Endothelial cell of hepatic sinusoid (primary cell): ENCODE measurements around the gene NEO1.
"Not testable (repeated sequence)": the region's sequence is repeated elsewhere in the genome, so short reads cannot be mapped to it uniquely, and the experiment has no call there.

ENCODE experiments used
- in situ Hi-C: cut with HindIII; loops from 2 replicates; pipeline ENCODE4 v1.10.0; 2017; ENCODE audit warnings: low sequenced_read_pairs

NEO1 gene

GRCh38 chr15:73296609-73297353 lies 244.5 kb downstream of the NEO1 start:
- in situ Hi-C loops = no loop called here

GRCh38 chr15:73298522-73299245 lies 246.4 kb downstream of the NEO1 start:
- in situ Hi-C loops = no loop called here

- in situ Hi-C loops = not testable (repeated sequence)
These were observed 248.0 kb downstream of the NEO1 start for GRCh38 chr15:73300286-73300685.

GRCh38 chr15:73303636-73304035 lies 251.4 kb downstream of the NEO1 start:
- in situ Hi-C loops = no loop called here

- in situ Hi-C loops = no loop called here
These were observed 253.3 kb downstream of the NEO1 start for GRCh38 chr15:73305331-73306211.

GRCh38 chr15:73308305-73308704 lies 256.0 kb downstream of the NEO1 start:
- in situ Hi-C loops = no loop called here

- in situ Hi-C loops = no loop called here
These were observed 261.6 kb downstream of the NEO1 start for GRCh38 chr15:73313861-73314260.

GRCh38 chr15:73317651-73318462 lies 265.6 kb downstream of the NEO1 start:
- in situ Hi-C loops = loop anchor here (5.0 kb wide), 1 partner anchor 44 kb away; no protein-coding TSS in a partner anchor

- in situ Hi-C loops = loop anchor here (5.0 kb wide), 1 partner anchor 44 kb away; no protein-coding TSS in a partner anchor
These were observed 266.4 kb downstream of the NEO1 start for GRCh38 chr15:73318463-73319351.

GRCh38 chr15:73319460-73320245 lies 267.4 kb downstream of the NEO1 start:
- in situ Hi-C loops = loop anchor here (5.0 kb wide), 1 partner anchor 43 kb away; no protein-coding TSS in a partner anchor

GRCh38 chr15:73320619-73321180 lies 268.4 kb downstream of the NEO1 start:
- in situ Hi-C loops = no loop called here

GRCh38 chr15:73321496-73322450 lies 269.5 kb downstream of the NEO1 start:
- in situ Hi-C loops = no loop called here

- in situ Hi-C loops = no loop called here
These were observed 270.6 kb downstream of the NEO1 start for GRCh38 chr15:73322665-73323373.

- in situ Hi-C loops = no loop called here
These were observed 271.2 kb downstream of the NEO1 start for GRCh38 chr15:73323374-73323955.

- in situ Hi-C loops = no loop called here
These were observed 271.7 kb downstream of the NEO1 start for GRCh38 chr15:73323956-73324355.
